Tibial nerve (tissue), 3 donors: ENCODE results near the gene SGCG.

Experiments
- CTCF ChIP-seq, 5 experiments: fragments of 200-600 bp in 3 of 5; fragments of 450-650 bp in 2 of 5; sonication (generic) in 3 of 5; IDR thresholded peaks; one replicate each; pipeline ENCODE4 v1.5.1; 2016 to 2019; ENCODE audit warnings: antibody characterized with exemption in 5 of 5, mild to moderate bottlenecking in 3 of 5, moderate library complexity in 2 of 5
- POLR2A ChIP-seq, 2 donors: fragments of 450-650 bp; IDR thresholded peaks; one replicate each; pipeline ENCODE4 v1.6.1; 2017; ENCODE audit warnings: antibody characterized with exemption in 2 of 2, mild to moderate bottlenecking in 2 of 2, moderate library complexity in 2 of 2

GRCh38 chr13:23356368-23356767 lies 175.6 kb downstream of the SGCG start:
- no peak for TF ChIP-seq CTCF (IDR thresholded peaks at IDR 0.05)
- TF ChIP-seq POLR2A (IDR thresholded peaks at IDR 0.05): no peak
